ENCODE data around the gene ACACA.

- TF ChIP-seq GATA2 (IDR thresholded peaks at IDR 0.05; ENCODE audit: low read depth, low read length) (no peak), GATA3 (IDR thresholded peaks at IDR 0.05; ENCODE audit: low read depth, low read length) (no peak)
Observed at GRCh38 chr17:37440424-37440823, 33.8 kb upstream of the ACACA start.

Data from SH-SY5Y (cell line).